ENCODE measurements around the gene GREM2. TPM values are rescaled to one million over a fixed set of nuclear protein-coding genes. Genes with fewer than 3 reads are reported as not detected.
A peak's percentile ranks its signal among the peaks of the same experiment; 100 is the strongest.

The GREM2 gene
- total RNA-seq, 4 donors from 2014 or later = 0.26 to 7.0 (median 1.4) TPM

DNA sequence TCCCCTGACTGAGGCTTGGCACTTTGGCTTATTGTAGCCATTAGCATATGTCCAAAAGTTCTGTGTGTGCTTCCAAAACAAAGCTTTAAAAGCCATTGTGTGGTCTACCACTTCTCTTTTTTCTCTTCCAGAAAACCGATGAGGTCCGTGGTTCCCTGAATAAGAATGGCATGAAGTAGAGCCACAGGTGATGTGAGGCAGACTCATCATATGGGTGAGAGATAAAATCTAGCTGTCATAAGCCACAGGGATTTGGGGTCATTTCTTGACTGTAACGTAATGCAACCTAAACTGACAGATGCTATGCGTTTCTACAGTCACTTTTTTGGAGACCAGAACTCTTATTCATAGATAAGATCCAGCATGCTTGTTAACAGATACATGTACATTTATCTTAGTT is 7.0 kb upstream of the GREM2 start:
- H3K4me3 ChIP-seq = no peak overlapping the region
- intact Hi-C loops (cut with DNase I; ENCODE audit: low total_unique reads) = no loop called here

DNA sequence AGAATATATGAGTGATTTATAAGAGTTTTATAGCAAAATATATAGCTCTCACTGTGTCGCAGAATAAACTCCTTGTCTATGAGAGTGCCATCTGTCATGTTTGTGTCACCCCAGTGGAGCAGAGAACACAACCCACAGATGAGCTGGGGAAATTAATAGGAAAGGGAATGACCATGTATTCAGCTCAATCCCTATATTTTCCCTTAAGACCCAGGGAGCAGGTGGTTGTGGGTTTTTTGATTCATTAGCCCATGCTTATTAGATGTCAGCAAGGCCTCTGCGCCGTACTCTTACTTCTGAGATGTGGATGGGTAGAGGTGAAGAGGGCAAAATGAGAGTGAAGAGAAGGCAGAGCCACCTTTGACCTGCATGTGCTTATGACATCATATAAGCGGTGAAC is 4.1 kb upstream of the GREM2 start:
- H3K36me3 ChIP-seq = no peaks in the 10 kb centered on the region
- H3K9me3 ChIP-seq = no peaks in the 10 kb centered on the region
- no peaks in the 10 kb centered on the region for H3K4me1 ChIP-seq
- TF ChIP-seq, protein P1, sequence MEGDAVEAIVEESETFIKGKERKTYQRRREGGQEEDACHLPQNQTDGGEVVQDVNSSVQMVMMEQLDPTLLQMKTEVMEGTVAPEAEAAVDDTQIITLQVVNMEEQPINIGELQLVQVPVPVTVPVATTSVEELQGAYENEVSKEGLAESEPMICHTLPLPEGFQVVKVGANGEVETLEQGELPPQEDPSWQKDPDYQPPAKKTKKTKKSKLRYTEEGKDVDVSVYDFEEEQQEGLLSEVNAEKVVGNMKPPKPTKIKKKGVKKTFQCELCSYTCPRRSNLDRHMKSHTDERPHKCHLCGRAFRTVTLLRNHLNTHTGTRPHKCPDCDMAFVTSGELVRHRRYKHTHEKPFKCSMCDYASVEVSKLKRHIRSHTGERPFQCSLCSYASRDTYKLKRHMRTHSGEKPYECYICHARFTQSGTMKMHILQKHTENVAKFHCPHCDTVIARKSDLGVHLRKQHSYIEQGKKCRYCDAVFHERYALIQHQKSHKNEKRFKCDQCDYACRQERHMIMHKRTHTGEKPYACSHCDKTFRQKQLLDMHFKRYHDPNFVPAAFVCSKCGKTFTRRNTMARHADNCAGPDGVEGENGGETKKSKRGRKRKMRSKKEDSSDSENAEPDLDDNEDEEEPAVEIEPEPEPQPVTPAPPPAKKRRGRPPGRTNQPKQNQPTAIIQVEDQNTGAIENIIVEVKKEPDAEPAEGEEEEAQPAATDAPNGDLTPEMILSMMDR (IDR thresholded peaks at IDR 0.05) = no peak
- no peak for TF ChIP-seq POLR2A (IDR thresholded peaks at IDR 0.05)
- no peak overlapping the region for H3K4me3 ChIP-seq
- no peak overlapping the region for H3K27ac ChIP-seq
- no peaks in the 10 kb centered on the region for H3K27me3 ChIP-seq
- intact Hi-C loops (cut with DNase I; ENCODE audit: low total_unique reads) = no loop called here
- no peak for DNase-seq

More for the DNA sequence above, 7.0 kb upstream of the GREM2 start:
- DNase-seq = no peak
- H3K9me3 ChIP-seq = no peaks in the 10 kb centered on the region
- H3K27ac ChIP-seq = no peak overlapping the region
- H3K27me3 ChIP-seq = no peaks in the 10 kb centered on the region
- no peak for TF ChIP-seq POLR2A (IDR thresholded peaks at IDR 0.05)
- H3K4me1 ChIP-seq = no peaks in the 10 kb centered on the region
- H3K36me3 ChIP-seq = no peaks in the 10 kb centered on the region

DNA sequence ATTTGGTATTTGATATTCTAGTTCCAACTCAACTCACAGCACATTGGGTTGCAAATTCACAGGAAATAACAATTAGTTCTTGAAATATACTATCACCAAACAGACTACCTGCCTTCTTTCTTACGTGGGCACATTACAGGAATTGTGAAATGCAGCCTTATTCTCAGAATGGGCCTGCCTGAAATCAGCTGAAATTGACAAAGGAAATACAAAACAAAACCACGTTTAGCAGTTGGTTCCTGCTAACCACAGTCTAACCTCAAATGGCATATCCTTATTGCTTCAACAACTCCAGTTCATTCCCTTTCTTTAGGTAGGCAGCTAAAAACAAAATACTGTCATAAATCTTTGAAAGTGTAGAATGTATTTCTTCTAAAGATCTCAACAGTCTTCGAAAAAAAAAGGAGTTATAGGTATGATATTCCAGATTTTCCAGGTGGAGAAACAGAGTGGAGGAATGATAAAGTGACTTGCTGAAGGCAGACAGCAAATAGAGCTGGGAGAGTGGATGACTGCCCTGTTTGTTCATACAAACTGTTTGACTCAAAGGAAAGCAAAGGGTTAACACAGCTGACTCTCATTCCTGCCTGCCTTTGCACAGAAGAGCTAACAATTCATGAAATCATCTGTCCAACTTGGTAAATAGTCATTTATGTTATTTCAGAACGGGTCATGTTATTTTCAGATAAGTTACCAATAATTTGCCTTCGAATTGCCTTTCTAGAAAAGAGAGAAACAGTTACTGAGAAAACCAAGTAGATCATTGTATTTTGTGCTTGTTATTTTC is 1.6 kb upstream of the GREM2 start:
- Histone ChIP-seq H3K9me3 (no peaks in the 10 kb centered on the region), H3K27me3 (no peaks in the 10 kb centered on the region), H3K27ac (no peak overlapping the region), H3K4me3 (no peak overlapping the region), H3K4me1 (no peaks in the 10 kb centered on the region), H3K36me3 (no peaks in the 10 kb centered on the region)
- no peak for DNase-seq
- no peak for TF ChIP-seq POLR2A (IDR thresholded peaks at IDR 0.05)
- TF ChIP-seq, protein P1 (IDR thresholded peaks at IDR 0.05) = no peak
- intact Hi-C loops (cut with DNase I; ENCODE audit: low total_unique reads) = no loop called here

DNA sequence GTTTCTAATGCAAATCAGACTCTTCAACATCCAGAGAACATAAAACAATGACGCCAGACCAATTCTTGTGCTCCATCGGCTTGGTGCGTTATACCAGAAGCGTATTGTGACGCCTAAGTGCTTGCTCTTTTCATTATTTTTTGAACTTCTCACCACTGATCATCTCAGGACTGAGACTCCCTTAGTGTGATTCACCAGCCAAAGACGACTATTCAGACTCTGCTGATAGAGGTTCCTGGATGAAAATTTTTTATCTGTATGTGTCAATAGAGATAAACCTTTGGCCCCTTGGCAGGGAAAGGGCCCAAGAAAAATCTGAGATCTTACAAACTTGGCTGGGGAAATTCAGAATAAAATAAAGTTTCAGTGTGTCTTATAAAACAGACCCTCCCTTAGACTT is 856 bp upstream of the GREM2 start:
- TF ChIP-seq, protein P1 (IDR thresholded peaks at IDR 0.05) = no peak
- no peak for TF ChIP-seq POLR2A (IDR thresholded peaks at IDR 0.05)
- Histone ChIP-seq H3K27ac (no peak overlapping the region), H3K4me1 (no peaks in the 10 kb centered on the region), H3K9me3 (no peaks in the 10 kb centered on the region), H3K27me3 (no peaks in the 10 kb centered on the region), H3K36me3 (no peaks in the 10 kb centered on the region), H3K4me3 (peak overlapping the region in 1 of 2 donors; percentile 45)
- no peak for DNase-seq
- intact Hi-C loops (cut with DNase I; ENCODE audit: low total_unique reads) = no loop called here

DNA sequence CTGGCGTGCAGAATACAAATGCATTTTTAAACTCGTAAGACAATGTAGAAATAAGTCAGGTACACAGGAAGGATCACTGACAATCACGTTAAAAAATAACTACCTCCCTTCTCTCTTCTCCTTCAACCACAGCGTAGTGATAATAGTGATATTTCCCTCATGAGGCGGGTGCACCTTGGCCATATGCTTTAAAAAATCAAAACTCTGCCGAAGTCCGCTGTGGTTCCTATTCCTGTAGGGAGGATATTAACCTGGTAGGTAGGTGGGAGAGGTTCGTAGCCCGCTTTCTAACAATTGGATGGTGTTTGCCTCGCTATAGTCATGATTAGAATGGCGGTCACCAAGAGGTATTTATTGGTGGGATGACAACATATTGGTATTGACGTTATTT is 732 bp downstream of the GREM2 start:
- H3K27ac ChIP-seq = peak overlapping the region; percentile 66 to 71
- intact Hi-C loops (cut with DNase I; ENCODE audit: low total_unique reads) = no loop called here
- TF ChIP-seq, protein P1 (IDR thresholded peaks at IDR 0.05) = no peak
- TF ChIP-seq POLR2A (IDR thresholded peaks at IDR 0.05) = no peak
- peak overlapping the region; percentile 45 to 57 for H3K4me3 ChIP-seq
- H3K36me3 ChIP-seq = no peaks in the 10 kb centered on the region
- H3K4me1 ChIP-seq = no peaks in the 10 kb centered on the region
- no peaks in the 10 kb centered on the region for H3K9me3 ChIP-seq
- no peak for DNase-seq
- H3K27me3 ChIP-seq = no peaks in the 10 kb centered on the region

Data from uterus (tissue), 4 donors.